AG09319 (cell line): ENCODE measurements around the gene XXYLT1.

Source experiments
- DNase-seq: peaks from one replicate; pipeline ENCODE4 v3.0.0-alpha.2; 2010; ENCODE audit warnings: low read depth; ENCODE audit errors: extremely low read depth
- CTCF ChIP-seq: IDR thresholded peaks from 2 replicates; pipeline ENCODE4 v1.5.1; 2011; ENCODE audit warnings: low read depth, mild to moderate bottlenecking, inconsistent platforms, low read length, moderate library complexity

XXYLT1 gene

GRCh38 chr3:195168009-195168762, 102.8 kb downstream of the XXYLT1 start:
- no peak for DNase-seq
- no peak for TF ChIP-seq CTCF

- no peak for DNase-seq
- TF ChIP-seq CTCF = no peak
These were observed 105.2 kb downstream of the XXYLT1 start for GRCh38 chr3:195165790-195166189.

- no peak for DNase-seq
- TF ChIP-seq CTCF = no peak
These were observed 105.7 kb downstream of the XXYLT1 start for GRCh38 chr3:195165265-195165609.

- TF ChIP-seq CTCF = no peak
- DNase-seq = no peak
These were observed 106.2 kb downstream of the XXYLT1 start for GRCh38 chr3:195164573-195165264.

- DNase-seq = no peak
- TF ChIP-seq CTCF = no peak
These were observed 107.0 kb downstream of the XXYLT1 start for GRCh38 chr3:195163719-195164572.

- no peak for TF ChIP-seq CTCF
These were observed 108.1 kb downstream of the XXYLT1 start for GRCh38 chr3:195162816-195163215.

More at GRCh38 chr3:195162816-195163215, 108.1 kb downstream of the XXYLT1 start:
- no peak for DNase-seq
